GM12878 (cell line): ENCODE measurements around the gene GAL3ST2. TPM values are rescaled to one million over a fixed set of nuclear protein-coding genes. Genes with fewer than 3 reads are reported as not detected.
A peak's percentile ranks its signal among the peaks of the same experiment; 100 is the strongest.

Source experiments
- ATAC-seq: fragments of 200-7000 bp; cut with Tn5 transposase; 3 replicates; pipeline ENCODE4 v1.9.1; 2020; ENCODE audit warnings: mild to moderate bottlenecking, moderate library complexity
- Bru-seq: library from RNA; stranded (reverse); fragments of 400-500 nt; gene quantifications from one replicate; lab custom pipeline; 2021; lab: Mats Ljungman, UMichigan
- BruChase-seq, 2 experiments: library from RNA; stranded (reverse); fragments of 400-500 nt; gene quantifications; one replicate each; lab custom pipeline; 2021; lab: Mats Ljungman, UMichigan
- BruUV-seq: library from RNA; stranded (reverse); fragments of 400-500 nt; replicated peaks from 2 replicates; lab custom pipeline; 2021; lab: Mats Ljungman, UMichigan
- CTCF ChIA-PET: fragments of 300-600 bp; sonication (Branson Sonifier 250); formaldehyde crosslinking; extraction: SDS; loops from one replicate; lab custom pipeline; 2021; ENCODE audit warnings: inconsistent platforms; lab: Yijun Ruan, JAX
- POLR2A ChIA-PET: fragments of 350-600 bp; formaldehyde crosslinking; extraction: SDS; loops from one replicate; lab custom pipeline; 2021; ENCODE audit warnings: inconsistent platforms; lab: Charles Lee
- RAD21 ChIA-PET: fragments of 300-600 bp; sonication (Branson Sonifier 250); formaldehyde crosslinking; loops from one replicate; lab custom pipeline; 2023; ENCODE audit warnings: antibody characterized with exemption; ENCODE audit not compliant: unreplicated experiment; lab: Charles Lee
- SMC1A ChIA-PET: fragments of 300-600 bp; sonication (Branson Sonifier 250); formaldehyde crosslinking; loops from one replicate; lab custom pipeline; 2023; ENCODE audit not compliant: unreplicated experiment, uncharacterized antibody; lab: Charles Lee
- DNase-seq: peaks from one replicate; pipeline ENCODE4 v3.0.0-alpha.2; 2011; ENCODE audit warnings: low read depth, low spot score
- FAIRE-seq: peaks from 3 replicates; lab custom pipeline; 2011; peaks lifted over from hg19 to GRCh38; lab: Jason Lieb, UNC
- H2AFZ ChIP-seq: 2 replicates; pipeline ENCODE4 v1.6.0; 2011; ENCODE audit warnings: low read depth, low read length, control low read depth; ENCODE audit not compliant: control insufficient read depth
- H3K27ac ChIP-seq: 2 replicates; pipeline ENCODE4 v1.5.1; 2011; ENCODE audit warnings: control low read depth; ENCODE audit not compliant: control insufficient read depth, insufficient read depth
- H3K27me3 ChIP-seq, 2 experiments: replicated peaks in 1 of 2; 2 replicates each; pipeline versions ENCODE4 v1.6.0 to v1.6.1; 2011; ENCODE audit warnings: low read length in 1 of 2; ENCODE audit not compliant: control insufficient read depth in 2 of 2, insufficient read depth in 2 of 2
- H3K36me3 ChIP-seq, 2 experiments: 2 replicates each; pipeline ENCODE4 v1.5.1; 2011; ENCODE audit warnings: low read length in 1 of 2; ENCODE audit not compliant: control insufficient read depth in 2 of 2, insufficient read depth in 2 of 2
- H3K4me1 ChIP-seq: 2 replicates; pipeline ENCODE4 v1.6.1; 2011; ENCODE audit warnings: mild to moderate bottlenecking, low read length, moderate library complexity, mixed read lengths; ENCODE audit not compliant: control insufficient read depth, insufficient read depth
- H3K4me2 ChIP-seq: 2 replicates; pipeline ENCODE4 v1.6.0; 2011; ENCODE audit warnings: control low read depth; ENCODE audit not compliant: control insufficient read depth, insufficient read depth
- H3K4me3 ChIP-seq: fragments of 200-600 bp; sonication (generic); 2 replicates; pipeline ENCODE4 v1.5.1; 2016
- H3K79me2 ChIP-seq: 2 replicates; pipeline ENCODE4 v1.6.0; 2011; ENCODE audit warnings: low read length; ENCODE audit not compliant: control insufficient read depth, insufficient read depth
- H3K9ac ChIP-seq: 2 replicates; pipeline ENCODE4 v1.8.0; 2011; ENCODE audit warnings: low read length, control low read depth, mixed read lengths; ENCODE audit not compliant: control insufficient read depth, insufficient read depth
- H3K9me3 ChIP-seq: replicated peaks from 3 replicates; pipeline ENCODE4 v1.5.1; 2011; ENCODE audit warnings: mild to moderate bottlenecking, low read length; ENCODE audit not compliant: control insufficient read depth, insufficient read depth
- H4K20me1 ChIP-seq: 2 replicates; pipeline ENCODE4 v1.6.0; 2011; ENCODE audit not compliant: control insufficient read depth, insufficient read depth
- ATF7 ChIP-seq: fragments of 450-650 bp; IDR thresholded peaks from 2 replicates; pipeline ENCODE4 v1.6.1; 2016; ENCODE audit warnings: low read depth, mild to moderate bottlenecking
- BACH1 ChIP-seq: fragments of 450-650 bp; IDR thresholded peaks from 2 replicates; pipeline ENCODE4 v1.6.1; 2017; ENCODE audit warnings: mild to moderate bottlenecking, borderline replicate concordance
- HDAC2 ChIP-seq: fragments of 200-600 bp; sonication (generic); IDR thresholded peaks from 2 replicates; pipeline ENCODE4 v1.6.1; 2017
- HDAC6 ChIP-seq: fragments of 200-600 bp; sonication (generic); IDR thresholded peaks from one replicate; pipeline ENCODE4 v1.8.0; 2017; ENCODE audit warnings: antibody characterized with exemption; ENCODE audit not compliant: unreplicated experiment
- JUND ChIP-seq: IDR thresholded peaks from 2 replicates; pipeline ENCODE4 v1.6.1; 2012; ENCODE audit warnings: low read depth, mild to moderate bottlenecking, low read length, improper control_type of control experiment, moderate library complexity
- RFX5 ChIP-seq: IDR thresholded peaks from 2 replicates; pipeline ENCODE4 v1.6.1; 2011; ENCODE audit warnings: low read depth, low read length, improper control_type of control experiment
- SMAD5 ChIP-seq: IDR thresholded peaks from 2 replicates; pipeline ENCODE4 v1.6.1; 2016; ENCODE audit warnings: antibody characterized with exemption, low read depth
- TCF7 ChIP-seq: IDR thresholded peaks from 2 replicates; pipeline ENCODE4 v1.6.1; 2014; ENCODE audit warnings: antibody characterized with exemption, borderline replicate concordance
- WGBS: methylation state at CpG from one replicate; pipeline ENCODE4 v1.1.6; 2016; ENCODE audit warnings: low lambda C conversion rate; ENCODE audit not compliant: insufficient replicate concordance, insufficient coverage; ENCODE audit errors: missing lambda C conversion rate; 5-methylcytosine and 5-hydroxymethylcytosine counted together
- in situ Hi-C: fragments of 300-500 bp; cut with MboI; formaldehyde crosslinking; loops from 9 replicates; pipeline ENCODE4 v1.14.3; 2018; ENCODE audit warnings: mixed read lengths
- intact Hi-C: fragments of 100-400 bp; cut with micrococcal nuclease; formaldehyde crosslinking; loops from one replicate; pipeline ENCODE4 v1.14.2; 2022; ENCODE audit not compliant: unreplicated experiment
- long read RNA-seq, 2 experiments: library from polyadenylated mRNA; unstranded; transcript quantifications; one replicate each; pipeline ENCODE4 v2.0.0, GENCODE V29; 2019 to 2020
- polyA minus RNA-seq, 3 experiments: library from RNA; depleted of rRNA, polyadenylated mRNA; stranded (reverse); fragments of >200 nt; gene quantifications; 2 replicates each; pipeline ENCODE4 v1.2.3, GENCODE V29; 2011
- polyA plus RNA-seq, 11 experiments: library from polyadenylated mRNA; depleted of rRNA in 4 of 11; unstranded in 6 of 11; stranded (reverse) in 5 of 11; fragments of >200 nt; fragmentation: Nextera tagmentation in 4 of 11; fragmentation: Illumina TruSeq in 1 of 11; extraction: Ambion mirVana in 4 of 11; extraction: Trizol in 1 of 11; gene quantifications; 1 replicate in 1 of 11; 2 replicates in 10 of 11; pipeline versions ENCODE4 v1.2.1 to v1.2.3, GENCODE V29; 2011 to 2016; ENCODE audit warnings: inconsistent platforms in 2 of 11, missing spikeins in 2 of 11, low read depth in 1 of 11
- total RNA-seq, 4 experiments: library from RNA; depleted of rRNA in 3 of 4; stranded (reverse); fragments of >200 nt in 3 of 4; fragmentation: Illumina TruSeq in 1 of 4; extraction: Trizol in 1 of 4; gene quantifications; 2 replicates each; pipeline versions ENCODE4 v1.2.1 to v1.2.3, GENCODE V29; 2013 to 2021

GAL3ST2 gene
- total RNA-seq (2013; cell fraction: nucleolus; rRNA removed) = 0.58 and 0.86 TPM in 2 replicates
- total RNA-seq (2014; rRNA removed) (0.11 TPM in 1 of 2 replicates, not detected in the other), total RNA-seq (2014; rRNA removed; fragmentation: Illumina TruSeq; extraction: Trizol) (not detected in 2 replicates), total RNA-seq (2021) (0.36 and 0.48 TPM in 2 replicates), polyA plus RNA-seq (2011; rRNA removed) (not detected in 2 replicates), polyA plus RNA-seq (2014; fragmentation: Illumina TruSeq; extraction: Trizol) (not detected in 2 replicates), polyA plus RNA-seq (2014; fragmentation: Nextera tagmentation; extraction: Ambion mirVana) (not detected), polyA plus RNA-seq (2014; rRNA removed) (0.19 TPM in 1 of 2 replicates, not detected in the other), polyA plus RNA-seq (2016; fragmentation: Nextera tagmentation; extraction: Ambion mirVana) (under 1 TPM in 1 of 2 experiments, not detected in 1; 0.09 TPM), polyA minus RNA-seq (2011; rRNA and poly(A)+ RNA removed) (not detected in 2 replicates), Bru-seq, nascent RNA (percentile 25 among the genes with signal in this experiment), BruChase-seq, experiment 1, labeled RNA remaining after a 6-hour chase (percentile 21 among the genes with signal in this experiment), BruChase-seq, experiment 2, labeled RNA remaining after a 2-hour chase (percentile 22 among the genes with signal in this experiment)
- not detected for polyA plus RNA-seq (2011; ENCODE audit: low read depth)
- not detected in 2 replicates for polyA plus RNA-seq (2011; cell fraction: cytosol; rRNA removed)
- not detected in 2 replicates for polyA plus RNA-seq (2011; cell fraction: nucleus; rRNA removed)
- 0.11 and 0.15 TPM in 2 replicates for polyA plus RNA-seq (2012)
- not detected in 2 replicates for polyA minus RNA-seq (2011; cell fraction: cytosol; rRNA and poly(A)+ RNA removed)
- polyA minus RNA-seq (2011; cell fraction: nucleus; rRNA and poly(A)+ RNA removed) = 0.29 and 0.48 TPM in 2 replicates
- long read RNA-seq, experiment 1 = 0 reads
- long read RNA-seq, experiment 2 = 0 reads

- WGBS = 48% methylated on average over 26 of the region's 27 CpGs
- POLR2A ChIA-PET = no interaction called here
These were observed at the start of gene GAL3ST2 for GRCh38 chr2:241776336-241777169. Gene GAL3ST2 (plus strand): TSS chr2:241776822. CDS start chr2:241776956, 134 bp downstream.

More at GRCh38 chr2:241776336-241777169, at the start of gene GAL3ST2:
- Histone ChIP-seq H3K4me1 (peaks cover 10% of the 10 kb centered on the region), H3K79me2 (no peaks in the 10 kb centered on the region), H4K20me1 (no peaks in the 10 kb centered on the region), H3K27ac (no peak within 1 kb of the TSS), H2AFZ (no peak within 1 kb of the TSS), H3K9me3 (no peaks in the 10 kb centered on the region), H3K36me3 (no peaks in the 10 kb centered on the region), H3K27me3 (no peaks in the 10 kb centered on the region), H3K4me2 (no peak within 1 kb of the TSS), H3K9ac (no peak within 1 kb of the TSS), H3K4me3 (no peak within 1 kb of the TSS)
- intact Hi-C loops = no loop called here
- ChIA-PET RAD21 (no interaction called here), CTCF (no interaction called here), SMC1A (no interaction called here)
- in situ Hi-C loops = no loop called here
- no peak for TF ChIP-seq RFX5
- TF ChIP-seq SMAD5 = no peak
- TF ChIP-seq TCF7 = no peak
- TF ChIP-seq HDAC6 = no peak
- no peak for TF ChIP-seq HDAC2
- TF ChIP-seq ATF7 = no peak
- no peak for TF ChIP-seq JUND
- no peak for TF ChIP-seq BACH1
- BruUV-seq = no TSS peak
- FAIRE-seq (no peak), DNase-seq (no peak), ATAC-seq (no peak)
